Neuronal stem cell (in vitro differentiated cells): ENCODE measurements around the gene CTDP1.

Experiments used
- DNase-seq: peaks from one replicate; pipeline ENCODE4 v3.0.0-alpha.2; 2013; ENCODE audit warnings: low spot score
- H2AFZ ChIP-seq: one replicate; pipeline ENCODE4 v1.6.1; 2013; ENCODE audit warnings: mild to moderate bottlenecking, low read length, inconsistent platforms
- H2AK5ac ChIP-seq: 2 replicates; pipeline ENCODE4 v1.6.1; 2013; ENCODE audit warnings: low read depth, mild to moderate bottlenecking, inconsistent platforms, low read length, moderate library complexity, mixed read lengths
- H2BK120ac ChIP-seq: 2 replicates; pipeline ENCODE4 v1.6.1; 2013; ENCODE audit warnings: low read depth, mild to moderate bottlenecking, inconsistent platforms, low read length, moderate library complexity, mixed read lengths
- H2BK12ac ChIP-seq: one replicate; pipeline ENCODE4 v1.6.1; 2013; ENCODE audit warnings: low read length, inconsistent platforms
- H2BK15ac ChIP-seq: 2 replicates; pipeline ENCODE4 v1.6.1; 2013; ENCODE audit warnings: mild to moderate bottlenecking, low read length, inconsistent platforms, mixed read lengths
- H2BK5ac ChIP-seq: one replicate; pipeline ENCODE4 v1.6.1; 2013; ENCODE audit warnings: inconsistent platforms, mild to moderate bottlenecking, low read length, moderate library complexity
- H3K14ac ChIP-seq: one replicate; pipeline ENCODE4 v1.6.1; 2013; ENCODE audit warnings: low read length, inconsistent platforms
- H3K18ac ChIP-seq: 2 replicates; pipeline ENCODE4 v1.6.1; 2013; ENCODE audit warnings: low read length, inconsistent platforms
- H3K23ac ChIP-seq: 2 replicates; pipeline ENCODE4 v1.6.1; 2013; ENCODE audit warnings: low read depth, mild to moderate bottlenecking, mixed read lengths, low read length, inconsistent platforms; ENCODE audit not compliant: poor library complexity
- H3K27ac ChIP-seq: replicated peaks from 3 replicates; pipeline ENCODE4 v1.5.1; 2013; ENCODE audit warnings: low read length, inconsistent platforms
- H3K27me3 ChIP-seq, 3 experiments: 2 replicates each; pipeline ENCODE4 v1.6.1; 2013; ENCODE audit warnings: low read length in 3 of 3, mild to moderate bottlenecking in 2 of 3, inconsistent platforms in 1 of 3, low read depth in 1 of 3, mixed read lengths in 1 of 3, moderate library complexity in 1 of 3; ENCODE audit not compliant: control insufficient read depth in 3 of 3, insufficient read depth in 3 of 3
- H3K36me3 ChIP-seq, 2 donors: replicated peaks in 1 of 2; 2 replicates each; pipeline ENCODE4 v1.6.1; 2013; ENCODE audit warnings: low read length in 2 of 2; ENCODE audit not compliant: control insufficient read depth in 2 of 2, insufficient read depth in 2 of 2
- H3K4ac ChIP-seq: 2 replicates; pipeline ENCODE4 v1.6.1; 2013; ENCODE audit warnings: inconsistent platforms, mild to moderate bottlenecking, low read length, moderate library complexity
- H3K4me1 ChIP-seq, 2 donors: 1 replicate in 1 of 2; 2 replicates in 1 of 2; pipeline ENCODE4 v1.6.1; 2013; ENCODE audit warnings: low read length in 2 of 2, low read depth in 1 of 2; ENCODE audit not compliant: control insufficient read depth in 2 of 2, insufficient read depth in 1 of 2
- H3K4me2 ChIP-seq: one replicate; pipeline ENCODE4 v1.6.1; 2013; ENCODE audit warnings: mild to moderate bottlenecking, low read length, inconsistent platforms; ENCODE audit not compliant: insufficient read depth, poor library complexity, severe bottlenecking
- H3K4me3 ChIP-seq, 2 donors: 2 replicates each; pipeline ENCODE4 v1.5.1; 2013; ENCODE audit warnings: low read length in 2 of 2, mild to moderate bottlenecking in 2 of 2, inconsistent platforms in 1 of 2, moderate library complexity in 1 of 2
- H3K79me1 ChIP-seq: one replicate; pipeline ENCODE4 v1.6.1; 2013; ENCODE audit warnings: low read depth, mild to moderate bottlenecking, inconsistent platforms, low read length, moderate library complexity
- H3K9ac ChIP-seq: one replicate; pipeline ENCODE4 v1.6.1; 2013; ENCODE audit warnings: mild to moderate bottlenecking, low read depth, low read length, inconsistent platforms; ENCODE audit not compliant: poor library complexity
- H3K9me3 ChIP-seq, 2 donors: replicated peaks in 1 of 2; 2 replicates each; pipeline versions ENCODE3 to v1.6.1; 2013; ENCODE audit warnings: low read length in 2 of 2, mild to moderate bottlenecking in 2 of 2, inconsistent platforms in 1 of 2, low read depth in 1 of 2, mixed read lengths in 1 of 2, moderate library complexity in 1 of 2; ENCODE audit not compliant: control insufficient read depth in 2 of 2, insufficient read depth in 1 of 2
- H4K8ac ChIP-seq: one replicate; pipeline ENCODE4 v1.6.1; 2013; ENCODE audit warnings: low read depth, mild to moderate bottlenecking, inconsistent platforms, low read length, moderate library complexity
- H4K91ac ChIP-seq: one replicate; pipeline ENCODE4 v1.6.1; 2013; ENCODE audit warnings: low read length, low read depth, mild to moderate bottlenecking, inconsistent platforms; ENCODE audit not compliant: poor library complexity
- WGBS, 2 donors: extraction: QIAGEN DNeasy Blood & Tissue Kit; methylation state at CpG; one replicate each; pipeline ENCODE4 v1.1.7; 2013; ENCODE audit warnings: missing lambda C conversion rate in 2 of 2, mixed read lengths in 1 of 2; ENCODE audit not compliant: insufficient read length in 2 of 2, insufficient replicate concordance in 1 of 2; ENCODE audit errors: extremely low coverage in 2 of 2; 5-methylcytosine and 5-hydroxymethylcytosine counted together

The CTDP1 gene

DNA sequence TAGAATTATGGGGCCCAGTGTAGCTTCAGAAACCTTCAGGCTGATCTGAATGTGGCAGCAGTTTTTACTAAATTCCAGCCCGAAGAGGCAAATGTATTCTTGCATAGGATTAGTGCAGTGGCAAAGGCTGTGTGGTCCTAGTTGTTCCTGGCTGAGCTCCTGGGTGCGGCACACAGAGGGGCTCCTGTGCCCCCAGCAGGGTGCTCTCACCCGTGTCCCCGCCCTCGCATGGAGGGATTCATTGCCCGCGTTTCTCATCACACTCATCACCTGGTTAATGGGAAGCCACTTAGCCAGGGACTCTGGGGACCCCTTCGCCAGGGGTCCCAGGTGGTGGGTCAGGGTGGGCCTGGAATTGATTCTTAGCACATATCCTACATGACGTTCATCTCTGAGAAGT is 122.0 kb downstream of the CTDP1 start:
- Histone ChIP-seq H3K4ac (no peak overlapping the region), H3K36me3 (no peaks in the 10 kb centered on the region), H3K4me2 (no peak overlapping the region), H3K14ac (no peak overlapping the region), H3K4me3 (no peak overlapping the region), H3K4me1 (peaks cover 0 to 3% of the 10 kb centered on the region in 2 donors), H2AFZ (no peak overlapping the region), H3K23ac (no peak overlapping the region), H3K27ac (no peak overlapping the region), H2BK120ac (no peak overlapping the region), H2BK5ac (no peak overlapping the region), H2BK12ac (no peak overlapping the region), H4K8ac (no peak overlapping the region), H4K91ac (no peak overlapping the region), H3K79me1 (no peaks in the 10 kb centered on the region), H3K18ac (no peak overlapping the region), H3K9ac (no peak overlapping the region), H2BK15ac (no peak overlapping the region), H2AK5ac (no peak overlapping the region), H3K9me3 (no peaks in the 10 kb centered on the region), H3K27me3 (peaks cover 11 to 77% (median 35%) of the 10 kb centered on the region in 3 experiments)
- no CpG with 5 or more reads among the region's 9 CpGs for WGBS, 2 donors
- no peak for DNase-seq

GRCh38 chr18:79802298-79802697 is 122.7 kb downstream of the CTDP1 start:
- Histone ChIP-seq H4K8ac (no peak overlapping the region), H3K4me3 (no peak overlapping the region)
- WGBS, 2 donors: no CpG with 5 or more reads among the region's 18 CpGs

DNA sequence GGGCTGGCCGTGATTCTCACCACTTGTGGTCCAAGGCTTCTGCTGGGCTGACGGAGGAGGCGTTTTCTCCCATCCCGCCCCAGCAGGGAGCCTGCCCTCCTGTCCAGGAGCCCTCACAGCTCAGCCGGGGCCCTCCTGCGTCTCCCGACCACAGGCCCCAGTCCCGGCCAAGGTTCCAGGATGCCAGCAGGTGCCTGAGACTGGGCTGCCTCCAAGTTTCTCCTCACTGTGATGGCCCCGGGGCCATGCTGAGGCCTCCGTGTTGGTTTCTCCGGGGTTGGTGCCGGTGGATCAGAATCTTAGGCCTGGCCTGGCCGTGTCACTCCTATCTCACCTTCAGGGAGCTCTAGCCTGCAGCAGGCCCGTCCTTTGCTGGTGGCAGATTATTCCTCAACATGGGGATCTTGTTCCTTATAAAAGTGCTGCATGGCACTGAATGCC is 124.0 kb downstream of the CTDP1 start:
- no peak overlapping the region for H3K18ac ChIP-seq
- H3K9ac ChIP-seq: no peak overlapping the region
- no peaks in the 10 kb centered on the region for H3K36me3 ChIP-seq
- H3K4me1 ChIP-seq: no peaks in the 10 kb centered on the region
- H3K4me2 ChIP-seq: no peak overlapping the region
- no peak overlapping the region for H3K4me3 ChIP-seq
- no peak overlapping the region for H2AK5ac ChIP-seq
- no peak for DNase-seq
- peak overlapping the region; percentile 89 for H3K4ac ChIP-seq
- WGBS, 2 donors: no CpG with 5 or more reads among the region's 14 CpGs
- H4K91ac ChIP-seq: no peak overlapping the region
- peaks cover 3 to 61% (median 19%) of the 10 kb centered on the region in 3 experiments for H3K27me3 ChIP-seq
- H4K8ac ChIP-seq: no peak overlapping the region
- no peaks in the 10 kb centered on the region for H3K9me3 ChIP-seq
- no peak overlapping the region for H3K27ac ChIP-seq
- H3K23ac ChIP-seq: peak overlapping the region; percentile 10
- no peak overlapping the region for H2BK12ac ChIP-seq
- H2BK15ac ChIP-seq: peak overlapping the region; percentile 55
- no peak overlapping the region for H2BK120ac ChIP-seq
- H3K79me1 ChIP-seq: no peaks in the 10 kb centered on the region
- H2AFZ ChIP-seq: no peak overlapping the region
- peak overlapping the region; percentile 71 for H3K14ac ChIP-seq
- H2BK5ac ChIP-seq: no peak overlapping the region

More at GRCh38 chr18:79802298-79802697, 122.7 kb downstream of the CTDP1 start:
- Histone ChIP-seq H2BK5ac (no peak overlapping the region), H3K14ac (no peak overlapping the region), H3K9ac (peak overlapping the region; percentile 45), H3K36me3 (no peaks in the 10 kb centered on the region), H3K18ac (no peak overlapping the region), H4K91ac (no peak overlapping the region), H3K27me3 (peaks cover 9 to 70% (median 28%) of the 10 kb centered on the region in 3 experiments), H3K4me2 (no peak overlapping the region), H3K4me1 (peaks cover 0 to 3% of the 10 kb centered on the region in 2 donors), H3K79me1 (no peaks in the 10 kb centered on the region), H3K23ac (no peak overlapping the region), H2BK12ac (no peak overlapping the region), H3K27ac (no peak overlapping the region), H3K9me3 (no peaks in the 10 kb centered on the region), H2BK120ac (no peak overlapping the region), H2BK15ac (no peak overlapping the region), H2AK5ac (no peak overlapping the region), H2AFZ (no peak overlapping the region), H3K4ac (no peak overlapping the region)
- no peak for DNase-seq
